ENCODE data around the gene ACSL3. TPM values are rescaled to one million over a fixed set of nuclear protein-coding genes. Genes with fewer than 3 reads are reported as not detected.

ACSL3 gene
- total RNA-seq, 1 donor from 2014 or later, result 91.5 TPM

GRCh38 chr2:222955008-222955407, 94.2 kb downstream of the ACSL3 start:
- Histone ChIP-seq H3K9me3 (no peaks in the 10 kb centered on the region), H3K4me3 (no peak overlapping the region), H3K36me3 (no peaks in the 10 kb centered on the region), H3K27ac (no peak overlapping the region), H3K27me3 (peaks cover 7% of the 10 kb centered on the region), H3K4me1 (no peaks in the 10 kb centered on the region)
- ATAC-seq (peak; percentile 41), DNase-seq (no peak)
- intact Hi-C loops (cut with DNase I), result no loop called here
- no peak for TF ChIP-seq CTCF (IDR thresholded peaks at IDR 0.05)

- H3K9me3 ChIP-seq, result no peaks in the 10 kb centered on the region
- no peak for DNase-seq
- H3K4me3 ChIP-seq, result no peak overlapping the region
- no peak for TF ChIP-seq CTCF (IDR thresholded peaks at IDR 0.05)
- H3K4me1 ChIP-seq, result no peaks in the 10 kb centered on the region
- no peaks in the 10 kb centered on the region for H3K36me3 ChIP-seq
- intact Hi-C loops (cut with DNase I), result no loop called here
- no peak overlapping the region for H3K27ac ChIP-seq
- H3K27me3 ChIP-seq, result peaks cover 7% of the 10 kb centered on the region
- peak; percentile 62 for ATAC-seq
Measured at GRCh38 chr2:222959358-222959757, 98.5 kb downstream of the ACSL3 start.

GRCh38 chr2:222960126-222960525, 99.3 kb downstream of the ACSL3 start:
- Histone ChIP-seq H3K27me3 (peaks cover 7% of the 10 kb centered on the region), H3K4me3 (no peak overlapping the region), H3K4me1 (no peaks in the 10 kb centered on the region), H3K9me3 (no peaks in the 10 kb centered on the region), H3K36me3 (no peaks in the 10 kb centered on the region), H3K27ac (no peak overlapping the region)
- intact Hi-C loops (cut with DNase I), result no loop called here
- no peak for TF ChIP-seq CTCF (IDR thresholded peaks at IDR 0.05)
- ATAC-seq (peak; percentile 69), DNase-seq (no peak)

- intact Hi-C loops (cut with DNase I), result no loop called here
- Histone ChIP-seq H3K4me1 (no peaks in the 10 kb centered on the region), H3K36me3 (no peaks in the 10 kb centered on the region), H3K27me3 (no peaks in the 10 kb centered on the region), H3K9me3 (no peaks in the 10 kb centered on the region), H3K27ac (no peak overlapping the region), H3K4me3 (no peak overlapping the region)
- DNase-seq (no peak), ATAC-seq (no peak)
- TF ChIP-seq CTCF (IDR thresholded peaks at IDR 0.05), result no peak
Measured at GRCh38 chr2:222963641-222964040, 102.8 kb downstream of the ACSL3 start.

- no peak for DNase-seq
- no peaks in the 10 kb centered on the region for H3K27me3 ChIP-seq
- intact Hi-C loops (cut with DNase I), result no loop called here
- no peaks in the 10 kb centered on the region for H3K4me1 ChIP-seq
- H3K4me3 ChIP-seq, result no peak overlapping the region
- no peak for TF ChIP-seq CTCF (IDR thresholded peaks at IDR 0.05)
- H3K36me3 ChIP-seq, result no peaks in the 10 kb centered on the region
- H3K9me3 ChIP-seq, result no peaks in the 10 kb centered on the region
- ATAC-seq, result no peak
- no peak overlapping the region for H3K27ac ChIP-seq
Measured at GRCh38 chr2:222964376-222965031, 103.7 kb downstream of the ACSL3 start.

- no peak overlapping the region for H3K4me3 ChIP-seq
- no peak overlapping the region for H3K27ac ChIP-seq
- H3K36me3 ChIP-seq, result no peaks in the 10 kb centered on the region
- intact Hi-C loops (cut with DNase I), result no loop called here
- no peaks in the 10 kb centered on the region for H3K27me3 ChIP-seq
- DNase-seq, result no peak
- no peaks in the 10 kb centered on the region for H3K4me1 ChIP-seq
- TF ChIP-seq CTCF (IDR thresholded peaks at IDR 0.05), result no peak
- H3K9me3 ChIP-seq, result no peaks in the 10 kb centered on the region
- ATAC-seq, result no peak
Measured at GRCh38 chr2:222965555-222965954, 104.7 kb downstream of the ACSL3 start.

Measured in upper lobe of right lung (tissue), 1 donor.